ENCODE data around the gene PARD3B.

The PARD3B gene

DNA sequence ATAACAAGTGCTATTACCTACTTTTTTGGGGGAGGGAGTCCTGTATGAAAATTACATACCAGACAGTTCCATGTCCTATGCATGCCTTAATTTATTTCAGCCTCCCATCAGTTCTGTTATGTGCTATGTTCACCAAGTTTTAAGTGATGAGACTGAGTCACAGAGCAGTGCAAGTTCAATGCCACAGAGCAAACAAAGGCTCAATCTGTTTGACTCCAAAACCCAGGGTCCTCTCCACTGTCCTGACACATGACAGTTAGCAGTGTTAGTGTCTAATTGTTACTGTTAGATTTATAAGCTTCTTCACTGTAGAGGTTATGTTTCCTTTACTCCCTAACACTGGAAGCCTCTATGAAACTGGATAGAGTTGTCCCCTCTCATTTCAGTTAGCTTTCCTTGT, 498.0 kb downstream of the PARD3B start:
- DNase-seq: no peak
- in situ Hi-C loops (cut with MboI; ENCODE audit: low pct_unique_long_range_greater_than_20kb, low sequenced_read_pairs): no loop called here

DNA sequence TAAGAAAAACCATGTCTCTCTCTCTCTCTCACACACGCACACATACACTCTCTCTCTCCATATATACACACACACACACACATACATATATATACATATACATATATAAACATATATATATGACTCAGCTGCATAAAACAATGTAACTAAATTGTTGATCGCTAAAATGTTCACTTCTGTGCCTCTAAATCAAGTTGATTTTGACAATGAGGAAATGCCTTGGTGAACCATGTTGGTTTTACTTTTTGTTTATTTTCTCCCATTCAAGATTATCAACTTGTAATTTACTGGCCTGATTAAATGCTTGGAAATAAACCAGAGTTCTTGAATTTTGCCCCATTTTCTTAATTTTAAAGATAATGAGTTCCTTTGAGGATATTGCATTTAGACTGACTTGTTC, 500.4 kb downstream of the PARD3B start:
- no peak for DNase-seq
- in situ Hi-C loops (cut with MboI; ENCODE audit: low pct_unique_long_range_greater_than_20kb, low sequenced_read_pairs): no loop called here

- in situ Hi-C loops (cut with MboI; ENCODE audit: low pct_unique_long_range_greater_than_20kb, low sequenced_read_pairs): no loop called here
- no peak for DNase-seq
These were observed 502.1 kb downstream of the PARD3B start for GRCh38 chr2:205047273-205047839.

- DNase-seq: no peak
- in situ Hi-C loops (cut with MboI; ENCODE audit: low pct_unique_long_range_greater_than_20kb, low sequenced_read_pairs): no loop called here
These were observed 506.1 kb downstream of the PARD3B start for GRCh38 chr2:205051417-205051816.

DNA sequence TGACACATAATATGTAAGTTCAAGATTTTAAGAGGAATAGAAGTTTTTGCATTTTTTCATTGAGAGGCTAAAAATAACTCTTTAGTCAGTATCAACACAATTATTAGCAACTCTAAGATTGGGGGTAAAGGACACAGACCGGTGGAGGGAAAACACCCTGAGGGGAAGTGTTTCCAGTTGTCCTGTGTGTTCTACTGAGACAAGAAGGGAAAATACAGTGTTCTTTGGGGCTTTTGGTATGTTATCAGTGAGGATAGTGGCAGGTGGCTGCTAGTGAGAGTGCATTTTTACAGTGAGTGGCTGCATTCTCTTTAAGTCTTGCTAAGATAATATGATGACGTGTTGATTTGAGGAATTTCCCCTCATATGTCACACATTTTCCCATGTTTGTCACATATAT, 507.5 kb downstream of the PARD3B start:
- DNase-seq: no peak
- in situ Hi-C loops (cut with MboI; ENCODE audit: low pct_unique_long_range_greater_than_20kb, low sequenced_read_pairs): no loop called here

DNA sequence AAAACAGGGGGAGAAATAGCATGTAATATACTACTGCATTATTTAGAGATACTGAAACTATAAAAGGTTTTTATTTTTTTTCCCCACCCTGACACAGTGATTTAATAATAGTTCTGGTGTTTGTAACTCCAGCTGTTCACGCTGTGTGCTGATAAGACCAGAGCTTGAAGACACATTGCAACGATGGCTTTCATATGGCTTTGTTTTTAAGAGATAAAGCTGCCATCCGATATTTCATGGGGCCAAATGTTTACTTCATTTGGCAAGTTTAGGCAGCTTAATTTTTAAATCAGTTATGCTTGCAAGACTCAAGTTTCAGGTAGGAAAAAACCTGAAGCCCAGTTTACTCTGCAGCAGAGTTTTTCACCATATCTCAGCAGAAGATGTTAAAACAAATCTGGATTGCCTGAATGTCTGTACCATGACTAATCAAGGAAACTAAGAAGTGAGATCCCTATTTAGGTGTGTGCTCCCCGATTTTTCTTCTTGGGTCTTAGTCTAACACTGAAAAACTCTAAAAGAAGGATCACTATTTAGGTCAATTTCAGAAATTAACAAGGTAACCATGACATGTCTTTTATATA, 508.6 kb downstream of the PARD3B start:
- in situ Hi-C loops (cut with MboI; ENCODE audit: low pct_unique_long_range_greater_than_20kb, low sequenced_read_pairs): no loop called here

GRCh38 chr2:205054789-205055188, 509.5 kb downstream of the PARD3B start:
- no peak for DNase-seq
- in situ Hi-C loops (cut with MboI; ENCODE audit: low pct_unique_long_range_greater_than_20kb, low sequenced_read_pairs): no loop called here

More for the DNA sequence above, 508.6 kb downstream of the PARD3B start:
- no peak for DNase-seq

DNA sequence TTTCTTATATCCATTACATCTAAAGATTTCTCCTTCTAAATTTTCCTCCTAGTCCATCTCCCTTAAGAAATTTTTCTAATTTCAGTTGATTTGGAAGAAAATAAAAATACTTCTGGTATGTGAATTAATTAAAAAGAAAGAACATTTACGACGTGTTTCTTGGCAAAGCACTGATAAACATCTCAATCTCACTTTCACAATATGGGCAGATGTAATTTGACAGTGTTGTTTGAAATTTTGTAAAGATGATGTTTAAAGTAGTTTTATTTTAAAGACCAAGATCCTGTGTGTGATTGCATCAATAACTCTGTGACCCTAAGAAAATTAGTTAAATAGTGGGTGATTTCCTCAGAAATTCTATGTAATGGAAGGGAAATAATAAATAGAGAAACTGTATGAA, 510.0 kb downstream of the PARD3B start:
- in situ Hi-C loops (cut with MboI; ENCODE audit: low pct_unique_long_range_greater_than_20kb, low sequenced_read_pairs): no loop called here
- DNase-seq: no peak

- in situ Hi-C loops (cut with MboI; ENCODE audit: low pct_unique_long_range_greater_than_20kb, low sequenced_read_pairs): no loop called here
- no peak for DNase-seq
These were observed 510.9 kb downstream of the PARD3B start for GRCh38 chr2:205056151-205056561.

DNA sequence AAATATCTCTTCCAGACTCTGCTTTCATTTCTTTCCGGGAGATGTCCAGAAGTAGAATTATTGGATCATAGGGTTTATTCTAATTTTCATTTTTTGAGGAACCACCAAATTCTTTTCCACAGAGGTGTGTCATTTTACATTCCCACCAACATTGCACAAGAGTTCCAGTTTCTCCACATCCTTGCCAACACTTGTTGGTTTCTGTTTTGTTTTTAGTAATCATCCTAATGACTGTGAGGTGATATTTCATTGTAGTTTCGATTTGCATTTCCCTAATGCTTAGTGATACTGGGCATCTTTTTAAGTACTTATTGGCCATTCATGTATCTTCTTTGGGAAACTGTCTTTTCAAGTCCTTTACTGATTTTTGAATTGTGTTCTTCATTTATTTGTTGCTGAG, 513.1 kb downstream of the PARD3B start:
- in situ Hi-C loops (cut with MboI; ENCODE audit: low pct_unique_long_range_greater_than_20kb, low sequenced_read_pairs): no loop called here
- DNase-seq: no peak

GRCh38 chr2:205060269-205060668, 515.0 kb downstream of the PARD3B start:
- DNase-seq: no peak
- in situ Hi-C loops (cut with MboI; ENCODE audit: low pct_unique_long_range_greater_than_20kb, low sequenced_read_pairs): no loop called here

GRCh38 chr2:205066081-205066480, 520.8 kb downstream of the PARD3B start:
- no peak for DNase-seq
- in situ Hi-C loops (cut with MboI; ENCODE audit: low pct_unique_long_range_greater_than_20kb, low sequenced_read_pairs): no loop called here

- no peak for DNase-seq
- in situ Hi-C loops (cut with MboI; ENCODE audit: low pct_unique_long_range_greater_than_20kb, low sequenced_read_pairs): no loop called here
These were observed 524.7 kb downstream of the PARD3B start for GRCh38 chr2:205069928-205070327.

GRCh38 chr2:205070889-205071288, 525.6 kb downstream of the PARD3B start:
- no peak for DNase-seq

GRCh38 chr2:205073433-205074020, 528.3 kb downstream of the PARD3B start:
- DNase-seq: no peak
- in situ Hi-C loops (cut with MboI; ENCODE audit: low pct_unique_long_range_greater_than_20kb, low sequenced_read_pairs): no loop called here

More at GRCh38 chr2:205070889-205071288, 525.6 kb downstream of the PARD3B start:
- in situ Hi-C loops (cut with MboI; ENCODE audit: low pct_unique_long_range_greater_than_20kb, low sequenced_read_pairs): no loop called here

DNA sequence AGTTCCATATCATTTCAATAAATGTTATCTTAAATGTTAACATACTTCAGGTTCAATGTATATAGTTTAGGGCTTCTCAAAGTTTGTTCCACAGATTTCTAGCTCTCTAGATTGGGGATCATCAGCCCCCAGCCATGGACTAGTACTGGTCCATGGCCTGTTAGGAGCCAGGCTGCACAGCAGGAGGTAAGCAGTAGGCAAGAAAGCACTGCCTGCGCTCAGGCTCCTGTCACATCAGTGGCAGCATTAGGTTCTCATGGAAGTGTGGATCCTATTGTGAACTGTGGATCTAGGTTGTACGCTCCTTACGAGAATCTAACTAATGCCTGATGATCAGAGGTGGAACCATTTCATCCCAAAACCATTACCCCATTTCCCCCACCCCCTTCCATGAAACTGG, 531.1 kb downstream of the PARD3B start:
- no peak for DNase-seq
- in situ Hi-C loops (cut with MboI; ENCODE audit: low pct_unique_long_range_greater_than_20kb, low sequenced_read_pairs): no loop called here

DNA sequence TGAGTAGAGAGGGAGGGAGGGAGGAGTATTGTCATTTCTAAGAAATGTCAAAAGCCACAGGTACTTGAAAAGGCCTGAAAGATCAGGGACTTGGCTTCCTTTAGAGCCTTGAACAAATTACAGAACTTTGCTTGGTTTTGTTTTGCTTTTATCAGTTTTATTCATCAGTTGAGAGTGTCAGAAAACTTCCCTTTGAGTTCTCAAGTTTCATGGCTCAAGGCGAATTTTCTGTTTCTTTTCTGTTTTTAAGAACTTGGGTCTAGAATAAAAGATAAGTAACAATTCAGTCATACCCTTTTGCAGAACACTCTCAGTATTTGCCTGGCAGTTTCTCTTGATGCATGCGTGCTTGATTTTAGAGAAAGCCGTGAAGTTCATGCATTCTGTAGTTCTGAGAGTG, 531.9 kb downstream of the PARD3B start:
- in situ Hi-C loops (cut with MboI; ENCODE audit: low pct_unique_long_range_greater_than_20kb, low sequenced_read_pairs): no loop called here
- no peak for DNase-seq

DNA sequence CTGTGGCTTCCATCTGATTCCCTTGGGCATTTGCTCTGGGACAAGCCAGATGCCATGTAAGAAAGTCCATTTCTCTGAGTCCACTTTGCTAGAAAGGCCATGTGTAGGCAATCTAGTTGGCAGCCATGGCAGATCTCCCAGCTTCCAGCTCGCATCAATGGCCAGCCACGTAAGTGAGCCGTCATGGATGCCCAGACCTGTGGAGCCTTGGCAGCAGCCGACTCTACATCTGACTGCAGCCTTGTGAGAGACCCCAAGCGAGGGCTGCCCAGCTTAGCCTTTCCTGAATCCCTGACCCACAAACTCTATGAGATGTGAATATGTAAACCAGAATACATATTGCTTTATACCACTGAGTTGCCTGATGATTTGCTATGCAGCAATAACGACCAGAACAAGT, 533.5 kb downstream of the PARD3B start:
- no peak for DNase-seq
- in situ Hi-C loops (cut with MboI; ENCODE audit: low pct_unique_long_range_greater_than_20kb, low sequenced_read_pairs): no loop called here

- no peak for DNase-seq
- in situ Hi-C loops (cut with MboI; ENCODE audit: low pct_unique_long_range_greater_than_20kb, low sequenced_read_pairs): no loop called here
These were observed 533.9 kb downstream of the PARD3B start for GRCh38 chr2:205079173-205079572.

- DNase-seq: no peak
- in situ Hi-C loops (cut with MboI; ENCODE audit: low pct_unique_long_range_greater_than_20kb, low sequenced_read_pairs): no loop called here
These were observed 541.4 kb downstream of the PARD3B start for GRCh38 chr2:205086662-205087061.

- in situ Hi-C loops (cut with MboI; ENCODE audit: low pct_unique_long_range_greater_than_20kb, low sequenced_read_pairs): no loop called here
- no peak for DNase-seq
These were observed 542.6 kb downstream of the PARD3B start for GRCh38 chr2:205087862-205088261.

Data from KBM-7 (cell line).